ENCODE measurements around the gene RPL7L1. TPM values are rescaled to one million over a fixed set of nuclear protein-coding genes. Genes with fewer than 3 reads are reported as not detected.
"Not testable (repeated sequence)": the region's sequence is repeated elsewhere in the genome, so short reads cannot be mapped to it uniquely, and the experiment has no call there.

The RPL7L1 gene
- total RNA-seq, 4 donors from 2014 or later, result 49.6 to 67.0 (median 53.2) TPM

DNA sequence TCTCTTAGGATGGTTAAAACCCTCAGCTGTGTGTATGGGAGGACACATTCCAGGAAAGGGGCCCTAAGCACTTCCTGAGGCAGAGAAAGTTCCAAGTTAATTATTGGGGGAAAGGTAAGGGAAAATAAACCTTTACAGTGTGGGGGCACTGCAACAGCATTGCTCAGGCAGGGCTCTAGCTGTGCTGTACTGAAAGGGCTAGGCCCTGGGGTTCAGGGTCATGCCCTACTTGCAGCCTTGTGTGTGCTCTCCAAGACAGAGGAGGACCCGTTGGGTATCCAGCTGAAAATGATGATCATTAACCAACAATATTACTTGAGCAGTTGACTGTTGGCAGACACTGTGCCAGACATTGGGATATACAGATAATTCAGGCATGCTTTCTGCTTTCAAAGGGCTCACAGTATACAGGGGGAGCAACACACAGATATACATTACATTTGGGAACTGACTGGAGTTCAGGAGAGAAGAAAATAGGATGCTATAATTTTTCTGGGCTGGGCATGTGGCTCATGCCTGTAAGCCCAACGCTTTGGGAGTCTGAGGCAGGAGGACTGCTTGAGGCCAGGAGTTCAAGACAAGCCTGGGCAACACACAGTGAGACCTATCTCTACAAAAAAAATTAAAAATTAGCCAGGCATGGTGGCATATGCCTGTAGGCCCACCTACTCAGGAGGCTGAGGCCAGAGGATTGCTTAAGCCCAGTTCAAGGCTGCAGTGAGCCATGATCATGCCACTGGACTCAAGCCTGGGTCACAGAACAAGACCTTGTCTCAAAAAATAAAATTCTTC, 9.1 kb upstream of the RPL7L1 start:
- Histone ChIP-seq H3K27ac (no peak overlapping the region), H3K36me3 (peaks cover 0 to 33% (median 0%) of the 10 kb centered on the region in 3 donors)

GRCh38 chr6:42871711-42872110, 7.7 kb upstream of the RPL7L1 start:
- H3K4me1 ChIP-seq, result no peaks in the 10 kb centered on the region
- H3K9me3 ChIP-seq, result no peaks in the 10 kb centered on the region
- no peaks in the 10 kb centered on the region for H3K27me3 ChIP-seq
- no peak overlapping the region for H3K27ac ChIP-seq
- no peak for TF ChIP-seq POLR2A (IDR thresholded peaks at IDR 0.05)
- TF ChIP-seq, protein P1, sequence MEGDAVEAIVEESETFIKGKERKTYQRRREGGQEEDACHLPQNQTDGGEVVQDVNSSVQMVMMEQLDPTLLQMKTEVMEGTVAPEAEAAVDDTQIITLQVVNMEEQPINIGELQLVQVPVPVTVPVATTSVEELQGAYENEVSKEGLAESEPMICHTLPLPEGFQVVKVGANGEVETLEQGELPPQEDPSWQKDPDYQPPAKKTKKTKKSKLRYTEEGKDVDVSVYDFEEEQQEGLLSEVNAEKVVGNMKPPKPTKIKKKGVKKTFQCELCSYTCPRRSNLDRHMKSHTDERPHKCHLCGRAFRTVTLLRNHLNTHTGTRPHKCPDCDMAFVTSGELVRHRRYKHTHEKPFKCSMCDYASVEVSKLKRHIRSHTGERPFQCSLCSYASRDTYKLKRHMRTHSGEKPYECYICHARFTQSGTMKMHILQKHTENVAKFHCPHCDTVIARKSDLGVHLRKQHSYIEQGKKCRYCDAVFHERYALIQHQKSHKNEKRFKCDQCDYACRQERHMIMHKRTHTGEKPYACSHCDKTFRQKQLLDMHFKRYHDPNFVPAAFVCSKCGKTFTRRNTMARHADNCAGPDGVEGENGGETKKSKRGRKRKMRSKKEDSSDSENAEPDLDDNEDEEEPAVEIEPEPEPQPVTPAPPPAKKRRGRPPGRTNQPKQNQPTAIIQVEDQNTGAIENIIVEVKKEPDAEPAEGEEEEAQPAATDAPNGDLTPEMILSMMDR (IDR thresholded peaks at IDR 0.05), result no peak
- peaks cover 0 to 21% (median 0%) of the 10 kb centered on the region in 3 donors for H3K36me3 ChIP-seq
- no peak for DNase-seq
- no peak overlapping the region for H3K4me3 ChIP-seq

More for the DNA sequence above, 9.1 kb upstream of the RPL7L1 start:
- Histone ChIP-seq H3K4me1 (no peaks in the 10 kb centered on the region), H3K4me3 (no peak overlapping the region), H3K9me3 (no peaks in the 10 kb centered on the region), H3K27me3 (no peaks in the 10 kb centered on the region)
- DNase-seq, result no peak
- no peak for TF ChIP-seq POLR2A (IDR thresholded peaks at IDR 0.05)
- TF ChIP-seq, protein P1 (IDR thresholded peaks at IDR 0.05), result no peak

- no peaks in the 10 kb centered on the region for H3K9me3 ChIP-seq
These were observed 6.1 kb upstream of the RPL7L1 start for GRCh38 chr6:42873313-42873712.

GRCh38 chr6:42877695-42878094, 1.7 kb upstream of the RPL7L1 start:
- H3K9me3 ChIP-seq, result no peaks in the 10 kb centered on the region
- H3K36me3 ChIP-seq, result peaks cover 0 to 16% (median 0%) of the 10 kb centered on the region in 3 donors
- H3K4me1 ChIP-seq, result peaks cover 0 to 29% (median 0%) of the 10 kb centered on the region in 4 donors
- no peak overlapping the region for H3K4me3 ChIP-seq
- peak overlapping the region in 1 of 4 donors; percentile 6 for H3K27ac ChIP-seq
- TF ChIP-seq, protein P1 (IDR thresholded peaks at IDR 0.05), result no peak
- TF ChIP-seq POLR2A (IDR thresholded peaks at IDR 0.05), result no peak
- peak in 1 of 3 donors; percentile 61 for DNase-seq
- H3K27me3 ChIP-seq, result no peaks in the 10 kb centered on the region

More at GRCh38 chr6:42873313-42873712, 6.1 kb upstream of the RPL7L1 start:
- Histone ChIP-seq H3K4me1 (peaks cover 0 to 8% (median 0%) of the 10 kb centered on the region in 4 donors), H3K36me3 (peaks cover 0 to 6% (median 0%) of the 10 kb centered on the region in 3 donors), H3K27me3 (no peaks in the 10 kb centered on the region), H3K27ac (no peak overlapping the region), H3K4me3 (no peak overlapping the region)
- no peak for DNase-seq
- no peak for TF ChIP-seq POLR2A (IDR thresholded peaks at IDR 0.05)
- TF ChIP-seq, protein P1 (IDR thresholded peaks at IDR 0.05), result no peak

DNA sequence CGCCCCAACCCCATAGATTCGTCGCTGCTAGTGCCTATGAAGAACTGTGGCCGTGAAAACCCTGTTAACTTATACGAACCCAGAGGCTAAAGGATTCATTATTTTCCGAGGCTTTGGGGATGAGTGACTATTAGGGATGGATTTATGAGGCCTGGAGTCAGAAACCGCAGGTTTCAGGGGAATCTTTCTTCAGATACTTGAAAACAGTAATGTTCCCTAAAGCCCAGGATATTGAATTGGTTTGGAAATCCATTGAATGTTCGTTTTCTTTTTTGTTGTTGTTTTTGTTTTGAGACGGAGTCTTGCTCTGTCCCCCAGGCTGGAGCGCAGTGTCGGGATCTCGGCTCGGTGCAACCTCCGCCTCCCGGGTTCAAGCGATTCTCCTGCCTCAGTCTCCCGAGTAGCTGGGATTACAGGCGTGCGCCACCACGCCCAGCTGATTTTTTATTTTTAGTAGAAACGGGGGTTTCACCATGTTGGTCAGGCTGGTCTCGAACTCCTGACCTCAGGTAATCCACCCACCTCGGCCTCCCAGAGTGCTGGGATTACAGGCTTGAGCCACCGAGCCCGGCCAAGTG, 913 bp downstream of the RPL7L1 start:
- Histone ChIP-seq H3K27ac (peak overlapping the region; percentile 89 to 95 (median 92)), H3K4me3 (peak overlapping the region; percentile 63 to 85 (median 66)), H3K36me3 (peaks cover 0 to 42% (median 0%) of the 10 kb centered on the region in 3 donors), H3K4me1 (peaks cover 0 to 29% (median 0%) of the 10 kb centered on the region in 4 donors)
- H3K9me3 ChIP-seq, H3K27me3 ChIP-seq, DNase-seq: not testable (repeated sequence)

DNA sequence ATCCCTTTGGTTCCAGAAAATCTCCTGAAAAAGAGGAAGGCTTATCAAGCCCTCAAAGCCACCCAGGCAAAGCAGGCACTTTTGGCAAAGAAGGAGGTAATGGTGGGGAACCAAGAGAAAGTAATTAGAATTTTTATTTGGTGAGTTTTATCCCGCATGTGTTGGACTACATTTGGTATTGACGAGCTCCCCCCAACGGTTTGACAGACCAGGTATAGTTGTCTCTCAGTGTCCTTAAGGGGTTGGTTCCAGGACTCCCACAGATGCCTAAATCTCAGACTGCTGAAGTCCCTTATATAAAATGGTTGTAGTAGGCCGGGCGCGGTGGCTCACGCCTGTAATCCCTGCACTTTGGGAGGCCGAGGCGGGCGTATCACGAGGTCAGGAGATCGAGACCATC, 1.5 kb downstream of the RPL7L1 start:
- DNase-seq, H3K27me3 ChIP-seq, H3K9me3 ChIP-seq: not testable (repeated sequence)
- peak overlapping the region; percentile 63 to 85 (median 66) for H3K4me3 ChIP-seq
- peaks cover 0 to 29% (median 0%) of the 10 kb centered on the region in 4 donors for H3K4me1 ChIP-seq
- H3K36me3 ChIP-seq, result peaks cover 0 to 47% (median under 1%) of the 10 kb centered on the region in 3 donors
- H3K27ac ChIP-seq, result peak overlapping the region in 2 of 4 donors; percentile 89 to 90
